Measurements from ENCODE around the gene FAM120A. TPM values are rescaled to one million over a fixed set of nuclear protein-coding genes. Genes with fewer than 3 reads are reported as not detected.

The FAM120A gene
- total and polyA plus RNA-seq, 9 of the 15 experiments (the other 6 are each of a cell fraction or from before 2014, with no cell fraction given), result 8.7 to 71.0 (median 42.2) TPM

- TF ChIP-seq NCOA2 (IDR thresholded peaks at IDR 0.05; ENCODE audit: partially characterized antibody in 2 of 2) (no peak), ZSCAN32 (CRISPR knock-in tag; IDR thresholded peaks at IDR 0.05) (no peak), ZNF143 (CRISPR knock-in tag; IDR thresholded peaks at IDR 0.05) (no peak), SAP30 (IDR thresholded peaks at IDR 0.05; ENCODE audit: borderline replicate concordance, insufficient read depth, low read depth, low read length, poor library complexity, severe bottlenecking) (no peak), SAFB (IDR thresholded peaks at IDR 0.05; ENCODE audit: borderline replicate concordance, low read depth, low read length) (no peak), GTF2A2 (tag; IDR thresholded peaks at IDR 0.05) (no peak), ZFPM2 (CRISPR knock-in tag; IDR thresholded peaks at IDR 0.05) (no peak), ATF4 (CRISPR knock-in tag; IDR thresholded peaks at IDR 0.05) (peak; percentile 52; the same call in 1 of the 2 replicates), SLC30A9 (CRISPR knock-in tag; IDR thresholded peaks at IDR 0.05) (no peak), MBD2 (IDR thresholded peaks at IDR 0.05; ENCODE audit: borderline replicate concordance, low read depth) (peak; percentile 79; the same call in 1 of the 2 replicates), HDAC6 (IDR thresholded peaks at IDR 0.05; ENCODE audit: low read depth, low read length) (no peak), EZH2 (IDR thresholded peaks at IDR 0.05; ENCODE audit: borderline replicate concordance, low read depth, low read length) (no peak), ELF1 (tag; IDR thresholded peaks at IDR 0.05) (peak; percentile 32; the same call in 1 of the 2 replicates), SOX6 (IDR thresholded peaks at IDR 0.05) (no peak), TARDBP (IDR thresholded peaks at IDR 0.05) (no peak), POLR2AphosphoS5 (IDR thresholded peaks at IDR 0.05; ENCODE audit: control insufficient read depth, insufficient read depth, low read depth, low read length) (peak; percentile 46; the same call in 1 of the 2 replicates), ZNF511 (CRISPR knock-in tag; IDR thresholded peaks at IDR 0.05) (no peak), GMEB1 (CRISPR knock-in tag; IDR thresholded peaks at IDR 0.05) (no peak), RAD51 (IDR thresholded peaks at IDR 0.05; ENCODE audit: borderline replicate concordance, low read depth) (no peak), THAP7 (CRISPR knock-in tag; IDR thresholded peaks at IDR 0.05) (no peak), NR1H2 (CRISPR knock-in tag; IDR thresholded peaks at IDR 0.05) (no peak)
- TF ChIP-seq, protein P1, sequence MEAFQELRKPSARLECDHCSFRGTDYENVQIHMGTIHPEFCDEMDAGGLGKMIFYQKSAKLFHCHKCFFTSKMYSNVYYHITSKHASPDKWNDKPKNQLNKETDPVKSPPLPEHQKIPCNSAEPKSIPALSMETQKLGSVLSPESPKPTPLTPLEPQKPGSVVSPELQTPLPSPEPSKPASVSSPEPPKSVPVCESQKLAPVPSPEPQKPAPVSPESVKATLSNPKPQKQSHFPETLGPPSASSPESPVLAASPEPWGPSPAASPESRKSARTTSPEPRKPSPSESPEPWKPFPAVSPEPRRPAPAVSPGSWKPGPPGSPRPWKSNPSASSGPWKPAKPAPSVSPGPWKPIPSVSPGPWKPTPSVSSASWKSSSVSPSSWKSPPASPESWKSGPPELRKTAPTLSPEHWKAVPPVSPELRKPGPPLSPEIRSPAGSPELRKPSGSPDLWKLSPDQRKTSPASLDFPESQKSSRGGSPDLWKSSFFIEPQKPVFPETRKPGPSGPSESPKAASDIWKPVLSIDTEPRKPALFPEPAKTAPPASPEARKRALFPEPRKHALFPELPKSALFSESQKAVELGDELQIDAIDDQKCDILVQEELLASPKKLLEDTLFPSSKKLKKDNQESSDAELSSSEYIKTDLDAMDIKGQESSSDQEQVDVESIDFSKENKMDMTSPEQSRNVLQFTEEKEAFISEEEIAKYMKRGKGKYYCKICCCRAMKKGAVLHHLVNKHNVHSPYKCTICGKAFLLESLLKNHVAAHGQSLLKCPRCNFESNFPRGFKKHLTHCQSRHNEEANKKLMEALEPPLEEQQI (IDR thresholded peaks at IDR 0.05), result no peak
These were observed 1.8 kb downstream of the FAM120A start, which contains the start of gene FAM120AOS (continued) for GRCh38 chr9:93453047-93453914.
